Measurements from ENCODE around the gene APLP1.

GRCh38 chr19:35898499-35898809 lies 30.1 kb downstream of the APLP1 start:
- TF ChIP-seq CTCF (conservative IDR thresholded peaks at IDR 0.05) (no peak), EZH2 (IDR thresholded peaks at IDR 0.05; ENCODE audit: low read depth) (no peak)
